GM23248 (cell line): Measurements from ENCODE around the gene LIMS2. TPM values are rescaled to one million over a fixed set of nuclear protein-coding genes. Genes with fewer than 3 reads are reported as not detected.

Source experiments
- DNase-seq: peaks from one replicate; pipeline ENCODE4 v3.0.0-alpha.2; 2015
- H2AFZ ChIP-seq: fragments of 200-600 bp; sonication (generic); 2 replicates; pipeline ENCODE4 v1.6.1; 2016; ENCODE audit warnings: antibody characterized with exemption
- H3F3A ChIP-seq: fragments of 200-600 bp; sonication (generic); 2 replicates; pipeline ENCODE4 v1.6.1; 2016; ENCODE audit warnings: mild to moderate bottlenecking, antibody characterized with exemption, mixed run types; ENCODE audit not compliant: insufficient read depth
- H3K27ac ChIP-seq: fragments of 200-600 bp; sonication (generic); 2 replicates; pipeline ENCODE4 v1.5.1; 2016; ENCODE audit warnings: mild to moderate bottlenecking
- H3K27me3 ChIP-seq: fragments of 200-600 bp; sonication (generic); replicated peaks from 2 replicates; pipeline ENCODE4 v1.6.1; 2016; ENCODE audit warnings: mild to moderate bottlenecking; ENCODE audit not compliant: insufficient read depth
- H3K36me3 ChIP-seq: fragments of 200-600 bp; sonication (generic); 2 replicates; pipeline ENCODE4 v1.6.1; 2016; ENCODE audit warnings: low read depth, mild to moderate bottlenecking
- H3K4me1 ChIP-seq: fragments of 200-600 bp; sonication (generic); 2 replicates; pipeline ENCODE4 v1.6.1; 2016; ENCODE audit warnings: mild to moderate bottlenecking; ENCODE audit not compliant: insufficient read depth
- H3K4me2 ChIP-seq: fragments of 200-600 bp; sonication (generic); one replicate; pipeline ENCODE4 v1.6.1; 2016; ENCODE audit warnings: mild to moderate bottlenecking; ENCODE audit not compliant: unreplicated experiment
- H3K4me3 ChIP-seq: fragments of 200-600 bp; sonication (generic); 2 replicates; pipeline ENCODE4 v1.5.1; 2016; ENCODE audit warnings: mild to moderate bottlenecking
- H3K79me2 ChIP-seq: fragments of 200-600 bp; sonication (generic); 2 replicates; pipeline ENCODE4 v1.6.1; 2016; ENCODE audit warnings: mild to moderate bottlenecking; ENCODE audit not compliant: insufficient read depth
- H3K9ac ChIP-seq: fragments of 200-600 bp; sonication (generic); 2 replicates; pipeline ENCODE4 v1.6.1; 2016; ENCODE audit warnings: mild to moderate bottlenecking
- H3K9me2 ChIP-seq: fragments of 200-600 bp; sonication (generic); 2 replicates; pipeline ENCODE4 v1.6.1; 2016; ENCODE audit warnings: mixed run types, mild to moderate bottlenecking, moderate library complexity; ENCODE audit not compliant: insufficient read depth
- H3K9me3 ChIP-seq: fragments of 200-600 bp; sonication (generic); one replicate; pipeline ENCODE4 v1.6.1; 2017; ENCODE audit warnings: low read depth
- H4K20me1 ChIP-seq: fragments of 200-600 bp; sonication (generic); 2 replicates; pipeline ENCODE4 v1.6.0; 2016; ENCODE audit not compliant: insufficient read depth
- EZH2 ChIP-seq: fragments of 200-600 bp; sonication (generic); IDR thresholded peaks from 2 replicates; pipeline ENCODE4 v1.6.1; 2018; ENCODE audit warnings: antibody characterized with exemption, mild to moderate bottlenecking; ENCODE audit not compliant: insufficient read depth, poor library complexity, severe bottlenecking
- EZH2phosphoT487 ChIP-seq: fragments of 200-600 bp; sonication (generic); IDR thresholded peaks from 2 replicates; pipeline ENCODE4 v1.6.1; 2018; ENCODE audit warnings: antibody characterized with exemption, moderate library complexity, mild to moderate bottlenecking, low read depth; ENCODE audit not compliant: insufficient read depth
- WGBS, 2 experiments: methylation state at CpG; one replicate each; pipeline ENCODE4 v1.1.6; 2015 to 2017; ENCODE audit warnings: low lambda C conversion rate in 2 of 2, low coverage in 1 of 2; ENCODE audit errors: missing lambda C conversion rate in 2 of 2; 5-methylcytosine and 5-hydroxymethylcytosine counted together
- in situ Hi-C: fragments of 300-500 bp; cut with MboI; formaldehyde crosslinking; loops from 2 replicates; pipeline ENCODE4 v1.15.0; 2020
- polyA plus RNA-seq: library from polyadenylated mRNA; unstranded; fragments of >200 nt; fragmentation: Nextera tagmentation; extraction: Ambion mirVana; gene quantifications from 2 replicates; pipeline ENCODE4 v1.2.1, GENCODE V29; 2016
- total RNA-seq: library from RNA; depleted of rRNA; stranded (reverse); fragments of >200 nt; shearing (Covaris generic); gene quantifications from 2 replicates; pipeline ENCODE4 v1.2.3, GENCODE V29; 2014

LIMS2 gene
- total and polyA plus RNA-seq, 2 experiments from 2014 or later: 7.2 to 30.4 TPM

DNA sequence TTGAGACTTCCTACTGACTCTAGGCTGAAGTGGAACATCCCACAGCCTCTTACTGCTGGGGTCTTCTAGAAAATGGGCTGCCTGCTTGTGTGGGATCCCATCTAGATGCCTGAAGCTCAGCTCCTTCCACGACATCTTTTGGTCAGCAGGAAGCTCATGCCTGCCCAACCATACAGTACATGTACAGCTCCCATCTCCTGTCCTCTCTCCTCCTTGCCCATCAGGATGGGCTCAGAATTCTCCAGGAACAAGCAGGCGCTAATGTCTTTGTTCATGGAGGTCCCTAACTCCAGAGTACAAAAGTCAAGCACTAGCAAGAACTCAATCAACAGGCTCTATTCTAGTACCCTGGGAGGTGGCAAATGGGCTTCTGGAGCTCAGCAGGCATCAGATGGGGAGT lies 61.1 kb downstream of the LIMS2 start:
- no peaks in the 10 kb centered on the region for H3K9me2 ChIP-seq
- no peak overlapping the region for H3K4me2 ChIP-seq
- H4K20me1 ChIP-seq: no peaks in the 10 kb centered on the region
- 92 to 96% methylated on average over 2 of the region's 2 CpGs for WGBS, 2 experiments
- H3K79me2 ChIP-seq: no peaks in the 10 kb centered on the region
- no peak for TF ChIP-seq EZH2
- H2AFZ ChIP-seq: no peak overlapping the region
- H3F3A ChIP-seq: peaks cover 4% of the 10 kb centered on the region; the same call in 1 of the 2 replicates
- no peaks in the 10 kb centered on the region for H3K36me3 ChIP-seq
- no peak overlapping the region for H3K9ac ChIP-seq
- no peaks in the 10 kb centered on the region for H3K27me3 ChIP-seq
- no peak overlapping the region for H3K27ac ChIP-seq
- DNase-seq: no peak
- in situ Hi-C loops: no loop called here
- H3K9me3 ChIP-seq: no peaks in the 10 kb centered on the region
- no peak overlapping the region for H3K4me3 ChIP-seq
- peaks cover 12% of the 10 kb centered on the region for H3K4me1 ChIP-seq

DNA sequence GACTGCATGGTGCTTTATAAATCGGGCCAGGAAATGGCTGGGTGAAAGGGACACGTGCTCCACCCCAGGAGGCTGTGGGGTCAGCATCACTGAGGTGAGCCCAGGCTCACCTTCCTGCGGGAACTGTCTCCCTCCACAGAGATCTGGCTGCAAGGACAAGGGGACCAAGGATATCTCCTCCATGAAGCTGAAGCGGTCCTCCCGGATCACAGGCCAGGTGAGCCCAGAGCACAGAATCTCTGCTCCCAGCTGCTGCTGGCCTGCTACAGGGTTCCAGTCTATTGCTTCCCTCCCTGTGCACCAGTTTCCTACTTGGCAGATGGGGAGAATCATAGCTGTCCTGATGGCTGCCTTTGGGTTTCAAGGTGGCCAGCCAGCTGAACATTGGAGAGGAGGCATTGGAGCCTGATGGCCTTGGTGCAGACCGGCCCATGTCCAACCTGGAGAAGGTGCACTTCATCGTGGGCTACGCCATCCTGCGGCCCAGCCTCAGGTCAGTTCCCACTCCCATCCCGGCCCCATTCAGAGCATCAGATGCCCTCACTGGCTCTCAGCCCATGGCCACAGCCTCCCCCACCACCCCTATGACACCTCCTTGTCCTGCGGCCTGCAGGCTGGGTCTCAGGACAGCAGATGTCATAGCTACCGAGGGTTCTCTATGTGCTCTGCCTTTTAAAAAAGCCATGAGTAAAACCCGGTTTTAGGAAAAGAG lies 63.1 kb downstream of the LIMS2 start:
- in situ Hi-C loops: no loop called here
- Histone ChIP-seq H3K9me3 (no peaks in the 10 kb centered on the region), H3K9ac (no peak overlapping the region), H3K27ac (no peak overlapping the region), H3K36me3 (no peaks in the 10 kb centered on the region), H3K79me2 (no peaks in the 10 kb centered on the region), H4K20me1 (no peaks in the 10 kb centered on the region), H3K4me2 (no peak overlapping the region), H3K4me3 (no peak overlapping the region), H3K4me1 (peaks cover 12% of the 10 kb centered on the region), H2AFZ (no peak overlapping the region), H3K9me2 (no peaks in the 10 kb centered on the region), H3F3A (peaks cover 4% of the 10 kb centered on the region; the same call in 1 of the 2 replicates), H3K27me3 (no peaks in the 10 kb centered on the region)
- TF ChIP-seq EZH2 (no peak), EZH2phosphoT487 (no peak)
- no peak for DNase-seq
- WGBS, 2 experiments: 68 to 69% methylated on average over 13 of the region's 13 CpGs

DNA sequence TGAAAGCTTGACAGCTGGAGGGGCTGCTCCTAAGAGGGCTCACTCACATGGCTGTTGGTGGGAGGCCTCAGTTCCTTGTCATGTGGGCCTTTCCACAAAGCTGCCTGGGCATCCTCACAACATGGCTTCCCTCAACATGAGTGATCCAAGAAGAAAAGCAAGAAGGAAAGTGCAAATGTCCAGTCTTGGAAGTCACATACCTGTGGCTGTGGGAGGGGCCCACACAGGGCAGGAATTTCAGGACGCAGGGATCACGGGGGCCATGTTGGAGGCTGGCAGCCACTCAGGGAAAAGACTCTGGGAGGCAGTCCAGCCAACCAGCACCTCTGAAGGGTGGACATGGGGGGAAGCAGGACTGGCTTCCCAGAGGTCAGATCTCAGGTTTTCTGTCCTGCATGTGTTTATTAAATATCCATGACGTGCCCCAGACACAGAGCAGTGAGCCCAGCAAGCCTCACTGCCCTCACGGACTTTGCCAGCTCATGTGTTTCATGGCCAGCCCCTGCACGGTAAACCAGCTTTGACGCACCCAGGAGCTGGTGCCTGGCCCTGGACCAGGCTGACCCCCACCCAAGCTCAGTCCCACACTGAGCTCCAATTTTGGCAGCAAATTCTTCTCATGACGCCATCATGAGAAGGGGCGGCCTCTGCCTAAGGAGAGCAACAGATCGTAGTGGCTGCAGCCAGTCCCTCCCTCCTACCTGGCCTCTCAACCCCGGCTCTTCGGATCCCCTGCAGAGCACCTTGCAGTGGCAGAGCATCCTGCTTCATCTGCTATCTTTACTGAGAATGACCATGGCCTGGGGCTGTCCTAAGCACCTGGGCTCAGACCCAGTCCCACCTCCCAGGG lies 64.0 kb downstream of the LIMS2 start:
- H3K36me3 ChIP-seq: no peaks in the 10 kb centered on the region
- no peaks in the 10 kb centered on the region for H4K20me1 ChIP-seq
- no peak overlapping the region for H3K27ac ChIP-seq
- no peaks in the 10 kb centered on the region for H3K79me2 ChIP-seq
- H2AFZ ChIP-seq: no peak overlapping the region
- H3K9ac ChIP-seq: no peak overlapping the region
- H3K4me3 ChIP-seq: no peak overlapping the region
- H3F3A ChIP-seq: peaks cover 4% of the 10 kb centered on the region; the same call in 1 of the 2 replicates
- DNase-seq: no peak
- 66 to 70% methylated on average over 11 of the region's 11 CpGs for WGBS, 2 experiments
- in situ Hi-C loops: no loop called here
- TF ChIP-seq EZH2: no peak
- TF ChIP-seq EZH2phosphoT487: no peak
- H3K4me2 ChIP-seq: no peak overlapping the region
- H3K4me1 ChIP-seq: peaks cover 12% of the 10 kb centered on the region
- no peaks in the 10 kb centered on the region for H3K9me2 ChIP-seq
- no peaks in the 10 kb centered on the region for H3K27me3 ChIP-seq
- H3K9me3 ChIP-seq: no peaks in the 10 kb centered on the region

DNA sequence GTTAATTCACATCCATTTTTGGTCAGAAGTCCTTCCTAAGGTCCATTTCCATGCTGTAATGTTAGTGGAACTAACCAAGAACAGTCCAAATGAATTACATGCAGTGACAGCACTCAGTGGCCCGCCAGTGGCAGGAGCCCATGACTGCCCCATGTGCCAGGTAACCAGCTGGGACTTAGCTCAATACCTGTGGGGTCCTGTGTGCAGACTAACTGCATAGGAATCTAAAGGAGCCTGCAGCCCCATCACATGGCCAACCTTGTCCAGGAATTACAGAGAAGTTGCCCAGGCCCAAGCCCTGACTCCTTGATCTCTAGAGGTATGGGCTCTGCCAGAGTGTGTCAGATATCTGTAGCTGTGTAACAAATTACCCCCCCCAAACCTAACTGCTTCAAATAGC lies 64.8 kb downstream of the LIMS2 start:
- H3K27ac ChIP-seq: no peak overlapping the region
- WGBS, 2 experiments: 58 to 75% methylated on average over 1 of the region's 1 CpG
- H4K20me1 ChIP-seq: no peaks in the 10 kb centered on the region
- H3K9me3 ChIP-seq: no peaks in the 10 kb centered on the region
- in situ Hi-C loops: no loop called here
- peaks cover 4% of the 10 kb centered on the region; the same call in 1 of the 2 replicates for H3F3A ChIP-seq
- no peaks in the 10 kb centered on the region for H3K79me2 ChIP-seq
- no peak for DNase-seq
- H3K36me3 ChIP-seq: no peaks in the 10 kb centered on the region
- H3K9me2 ChIP-seq: no peaks in the 10 kb centered on the region
- no peak overlapping the region for H3K4me2 ChIP-seq
- TF ChIP-seq EZH2phosphoT487: no peak
- TF ChIP-seq EZH2: no peak
- no peaks in the 10 kb centered on the region for H3K27me3 ChIP-seq
- H2AFZ ChIP-seq: no peak overlapping the region
- peaks cover 12% of the 10 kb centered on the region for H3K4me1 ChIP-seq
- H3K9ac ChIP-seq: no peak overlapping the region
- H3K4me3 ChIP-seq: no peak overlapping the region
